ENCODE data around the gene GATD1.

Gene GATD1

DNA sequence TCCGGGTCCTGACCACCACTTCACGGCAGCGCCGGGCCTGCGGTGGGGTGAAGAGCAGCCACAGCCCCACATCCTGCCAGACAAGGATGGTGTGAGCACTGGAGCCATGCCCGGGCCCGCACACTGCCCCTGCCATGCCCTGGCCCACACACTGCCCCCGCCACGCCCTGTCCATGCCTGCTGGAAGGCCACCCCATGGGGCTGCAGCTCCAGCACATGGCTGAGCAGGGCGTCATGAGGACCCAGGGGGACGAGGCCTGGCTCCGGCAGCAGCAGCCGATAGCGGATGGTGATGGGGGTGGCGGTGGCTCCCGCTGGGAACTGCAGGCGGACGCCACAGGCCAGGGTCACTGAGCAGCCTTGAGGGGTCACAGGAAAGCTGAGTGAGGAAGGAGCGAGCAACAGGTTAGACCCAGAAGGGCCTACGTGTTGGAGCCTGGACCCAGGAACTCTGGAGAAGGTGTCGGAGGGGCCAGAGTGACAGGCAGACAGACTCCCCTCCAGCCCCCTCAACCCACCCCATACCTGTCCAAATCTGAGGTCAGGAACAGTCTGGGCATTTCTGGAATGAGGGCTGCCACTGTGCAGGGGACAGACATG, 24.8 kb upstream of the GATD1 start:
- no peak for TF ChIP-seq EGR1 (IDR thresholded peaks at IDR 0.05)
- no peak for TF ChIP-seq FOXM1 (IDR thresholded peaks at IDR 0.05; ENCODE audit: borderline replicate concordance, low read depth)
- TF ChIP-seq, protein P1, sequence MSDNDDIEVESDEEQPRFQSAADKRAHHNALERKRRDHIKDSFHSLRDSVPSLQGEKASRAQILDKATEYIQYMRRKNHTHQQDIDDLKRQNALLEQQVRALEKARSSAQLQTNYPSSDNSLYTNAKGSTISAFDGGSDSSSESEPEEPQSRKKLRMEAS (IDR thresholded peaks at IDR 0.05): no peak
- TF ChIP-seq RAD21 (IDR thresholded peaks at IDR 0.05; ENCODE audit: low read depth): no peak
- TF ChIP-seq TCF12 (IDR thresholded peaks at IDR 0.05; ENCODE audit: low read depth): no peak
- TF ChIP-seq TAF1 (IDR thresholded peaks at IDR 0.05; ENCODE audit: low read depth): no peak
- TF ChIP-seq YY1 (IDR thresholded peaks at IDR 0.05; ENCODE audit: low read depth): no peak
- no peak for TF ChIP-seq NFIC (IDR thresholded peaks at IDR 0.05)
- no peak for TF ChIP-seq REST (IDR thresholded peaks at IDR 0.05; ENCODE audit: low read depth)
- TF ChIP-seq CEBPB (IDR thresholded peaks at IDR 0.05): no peak
- TF ChIP-seq ZBTB7A (IDR thresholded peaks at IDR 0.05; ENCODE audit: low read depth): no peak
- TF ChIP-seq EP300 (IDR thresholded peaks at IDR 0.05; ENCODE audit: borderline replicate concordance): no peak

- TF ChIP-seq YY1 (IDR thresholded peaks at IDR 0.05; ENCODE audit: low read depth): no peak
- TF ChIP-seq NFIC (IDR thresholded peaks at IDR 0.05): no peak
- TF ChIP-seq EP300 (IDR thresholded peaks at IDR 0.05; ENCODE audit: borderline replicate concordance): no peak
- no peak for TF ChIP-seq RAD21 (IDR thresholded peaks at IDR 0.05; ENCODE audit: low read depth)
- TF ChIP-seq TCF12 (IDR thresholded peaks at IDR 0.05; ENCODE audit: low read depth): no peak
- TF ChIP-seq CEBPB (IDR thresholded peaks at IDR 0.05): no peak
- no peak for TF ChIP-seq FOXM1 (IDR thresholded peaks at IDR 0.05; ENCODE audit: borderline replicate concordance, low read depth)
- TF ChIP-seq TEAD4 (IDR thresholded peaks at IDR 0.05): no peak
- no peak for TF ChIP-seq ZBTB7A (IDR thresholded peaks at IDR 0.05; ENCODE audit: low read depth)
- TF ChIP-seq, protein P2, sequence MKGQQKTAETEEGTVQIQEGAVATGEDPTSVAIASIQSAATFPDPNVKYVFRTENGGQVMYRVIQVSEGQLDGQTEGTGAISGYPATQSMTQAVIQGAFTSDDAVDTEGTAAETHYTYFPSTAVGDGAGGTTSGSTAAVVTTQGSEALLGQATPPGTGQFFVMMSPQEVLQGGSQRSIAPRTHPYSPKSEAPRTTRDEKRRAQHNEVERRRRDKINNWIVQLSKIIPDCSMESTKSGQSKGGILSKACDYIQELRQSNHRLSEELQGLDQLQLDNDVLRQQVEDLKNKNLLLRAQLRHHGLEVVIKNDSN (IDR thresholded peaks at IDR 0.05): no peak
- TF ChIP-seq CREB1 (IDR thresholded peaks at IDR 0.05; ENCODE audit: low read depth): no peak
- no peak for TF ChIP-seq TAF1 (IDR thresholded peaks at IDR 0.05; ENCODE audit: low read depth)
- no peak for TF ChIP-seq REST (IDR thresholded peaks at IDR 0.05; ENCODE audit: low read depth)
These were observed 24.0 kb upstream of the GATD1 start for GRCh38 chr11:801097-801780.

DNA sequence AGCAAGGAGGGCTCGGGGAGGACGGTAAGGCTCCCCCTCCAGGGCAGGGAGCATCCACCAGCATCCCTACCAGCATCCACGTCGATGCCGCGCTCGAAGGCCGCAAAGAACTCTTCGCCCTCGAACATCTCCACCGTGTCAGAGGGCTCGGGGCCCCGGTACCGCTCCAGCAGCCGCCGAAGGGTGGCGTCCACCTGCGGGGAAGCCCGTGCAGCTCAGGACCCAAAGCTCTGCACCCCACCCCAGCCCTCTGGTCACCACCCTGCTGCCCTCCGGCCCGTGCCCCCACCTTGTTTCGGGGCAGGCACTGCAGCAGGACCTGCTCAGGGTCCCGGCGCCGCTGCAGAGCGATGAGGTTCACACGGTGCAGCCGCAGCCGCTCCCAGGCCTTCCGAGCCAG, 23.2 kb upstream of the GATD1 start:
- TF ChIP-seq CEBPB (IDR thresholded peaks at IDR 0.05) (no peak), EGR1 (IDR thresholded peaks at IDR 0.05) (no peak), YY1 (IDR thresholded peaks at IDR 0.05; ENCODE audit: low read depth) (no peak), NFIC (IDR thresholded peaks at IDR 0.05) (no peak)
- TF ChIP-seq, protein P2 (IDR thresholded peaks at IDR 0.05): no peak

DNA sequence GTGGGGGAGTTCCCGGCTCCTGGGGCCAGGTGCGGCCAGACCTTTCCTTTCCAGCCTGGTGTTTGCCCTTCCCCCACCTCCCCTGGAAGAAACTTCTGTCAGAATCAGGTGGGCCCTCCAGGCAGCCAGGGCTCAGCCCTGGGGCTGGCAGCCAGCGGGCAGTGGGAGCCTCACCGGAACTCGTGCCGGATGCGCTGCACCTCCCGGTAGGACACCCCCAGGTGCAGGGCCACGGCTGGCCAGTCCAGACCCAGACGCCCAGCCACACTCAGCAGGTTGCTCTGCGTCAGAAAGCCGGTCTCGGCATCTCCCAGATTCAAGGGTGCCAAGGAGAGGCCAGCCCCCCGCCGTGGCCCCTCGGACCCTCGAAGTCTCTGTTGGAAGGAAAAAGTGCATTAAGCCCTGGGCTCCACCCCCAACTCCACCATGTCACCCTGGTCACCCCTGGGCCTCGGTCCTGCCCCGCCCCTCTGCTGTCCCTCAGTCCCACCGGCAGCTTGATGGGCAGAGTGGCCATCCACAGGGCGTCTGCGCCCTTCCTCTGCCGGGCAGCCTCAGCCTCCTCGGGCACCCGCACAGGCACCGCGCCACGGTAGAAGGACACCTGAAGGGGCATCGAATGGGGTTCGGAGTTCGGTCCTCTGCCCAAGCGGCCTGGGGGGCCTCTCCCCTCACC, 22.5 kb upstream of the GATD1 start:
- TF ChIP-seq REST (IDR thresholded peaks at IDR 0.05; ENCODE audit: low read depth): no peak
- no peak for TF ChIP-seq YY1 (IDR thresholded peaks at IDR 0.05; ENCODE audit: low read depth)
- no peak for TF ChIP-seq CREB1 (IDR thresholded peaks at IDR 0.05; ENCODE audit: low read depth)
- TF ChIP-seq CEBPB (IDR thresholded peaks at IDR 0.05): no peak
- TF ChIP-seq, protein P2 (IDR thresholded peaks at IDR 0.05): no peak
- no peak for TF ChIP-seq EP300 (IDR thresholded peaks at IDR 0.05; ENCODE audit: borderline replicate concordance)
- TF ChIP-seq ZBTB7A (IDR thresholded peaks at IDR 0.05; ENCODE audit: low read depth): no peak
- TF ChIP-seq, protein P1 (IDR thresholded peaks at IDR 0.05): no peak
- TF ChIP-seq EGR1 (IDR thresholded peaks at IDR 0.05): no peak
- no peak for TF ChIP-seq FOXM1 (IDR thresholded peaks at IDR 0.05; ENCODE audit: borderline replicate concordance, low read depth)
- no peak for TF ChIP-seq RAD21 (IDR thresholded peaks at IDR 0.05; ENCODE audit: low read depth)
- TF ChIP-seq TEAD4 (IDR thresholded peaks at IDR 0.05): no peak
